ENCODE measurements around the gene OR1E2. TPM values are rescaled to one million over a fixed set of nuclear protein-coding genes. Genes with fewer than 3 reads are reported as not detected.

OR1E2 gene, protein sequence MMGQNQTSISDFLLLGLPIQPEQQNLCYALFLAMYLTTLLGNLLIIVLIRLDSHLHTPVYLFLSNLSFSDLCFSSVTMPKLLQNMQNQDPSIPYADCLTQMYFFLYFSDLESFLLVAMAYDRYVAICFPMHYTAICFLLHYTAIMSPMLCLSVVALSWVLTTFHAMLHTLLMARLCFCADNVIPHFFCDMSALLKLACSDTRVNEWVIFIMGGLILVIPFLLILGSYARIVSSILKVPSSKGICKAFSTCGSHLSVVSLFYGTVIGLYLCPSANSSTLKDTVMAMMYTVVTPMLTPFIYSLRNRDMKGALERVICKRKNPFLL
- not detected in 2 replicates for total RNA-seq (ENCODE audit: low replicate concordance)

DNA sequence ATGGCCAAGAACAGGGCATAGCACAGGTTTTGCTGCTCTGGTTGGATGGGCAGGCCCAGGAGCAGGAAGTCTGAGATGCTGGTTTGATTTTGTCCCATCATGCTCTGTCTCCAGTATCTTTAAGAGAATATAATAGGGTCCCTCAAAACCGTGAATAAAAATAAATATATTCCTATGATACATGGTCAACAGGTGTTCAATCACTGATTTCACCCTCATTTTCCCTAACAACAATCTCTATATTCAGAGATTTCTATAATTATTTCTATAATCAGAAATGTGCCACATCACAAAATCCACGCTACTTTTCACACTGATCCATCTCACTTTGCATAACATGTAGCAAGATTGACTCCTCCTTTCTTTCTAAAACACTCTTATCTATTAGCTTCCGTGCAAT lies at the start of gene OR1E2:
TSS of gene OR1E2 (minus strand) at position 101 of the 400 bp plus-strand sequence. CDS start at position 101, 0 bp downstream.

DNA sequence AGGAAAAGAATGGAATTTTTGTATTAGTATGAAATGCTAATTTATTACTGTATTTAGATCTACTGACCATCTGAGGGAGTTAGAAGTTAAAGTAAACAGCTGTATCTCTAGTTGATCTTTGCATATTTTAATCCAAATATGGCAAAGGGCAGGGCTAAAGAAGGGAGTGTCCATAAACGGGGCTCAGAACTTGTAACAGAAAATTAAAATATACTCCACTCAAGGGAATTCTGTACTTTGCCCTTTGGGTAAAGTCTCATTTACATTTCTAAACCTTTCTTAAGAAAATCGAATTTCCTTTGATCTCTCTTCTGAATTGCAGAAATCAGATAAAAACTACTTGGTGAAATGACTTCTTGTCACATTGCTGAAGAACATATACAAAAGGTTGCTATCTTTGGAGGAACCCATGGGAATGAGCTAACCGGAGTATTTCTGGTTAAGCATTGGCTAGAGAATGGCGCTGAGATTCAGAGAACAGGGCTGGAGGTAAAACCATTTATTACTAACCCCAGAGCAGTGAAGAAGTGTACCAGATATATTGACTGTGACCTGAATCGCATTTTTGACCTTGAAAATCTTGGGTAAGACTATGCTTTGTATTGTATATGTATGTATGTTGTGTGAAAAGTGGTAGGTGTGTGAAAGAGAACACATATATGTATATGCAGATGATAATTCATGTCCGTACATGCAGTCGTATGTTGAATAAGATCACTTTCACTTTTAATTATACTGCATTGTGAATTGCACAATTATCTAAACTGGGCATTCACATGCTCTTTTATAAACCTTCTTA lies 42.4 kb upstream of the OR1E2 start, which contains the start of gene ASPA:
TSS of gene ASPA (plus strand) at position 186 of the 799 bp plus-strand sequence. CDS start at position 349, 163 bp downstream.

DNA sequence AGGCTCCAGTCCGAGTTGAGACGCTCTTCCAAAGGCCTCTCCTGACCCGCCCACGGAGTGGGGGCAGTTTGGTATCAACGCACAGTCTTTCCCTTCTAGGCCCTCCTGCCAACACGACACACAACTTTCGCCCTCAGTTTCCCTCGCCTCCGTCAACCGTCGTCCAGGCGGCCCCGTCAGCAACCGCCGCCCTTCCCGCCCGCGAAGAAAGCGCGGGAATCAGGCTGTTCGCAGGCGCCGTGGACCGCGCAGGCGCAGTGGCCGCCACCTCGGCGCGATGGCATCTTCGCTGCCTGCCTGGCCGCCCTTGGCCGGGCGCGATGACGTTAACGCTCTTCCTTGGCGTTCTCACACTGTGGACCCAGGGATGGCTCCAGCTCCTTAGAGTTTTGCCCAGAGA lies 38.0 kb upstream of the OR1E2 start, which contains the start of gene SPATA22:
TSS of gene SPATA22 (minus strand) at position 221 of the 400 bp plus-strand sequence. CDS start 2,494 bp downstream, outside the sequence.

DNA sequence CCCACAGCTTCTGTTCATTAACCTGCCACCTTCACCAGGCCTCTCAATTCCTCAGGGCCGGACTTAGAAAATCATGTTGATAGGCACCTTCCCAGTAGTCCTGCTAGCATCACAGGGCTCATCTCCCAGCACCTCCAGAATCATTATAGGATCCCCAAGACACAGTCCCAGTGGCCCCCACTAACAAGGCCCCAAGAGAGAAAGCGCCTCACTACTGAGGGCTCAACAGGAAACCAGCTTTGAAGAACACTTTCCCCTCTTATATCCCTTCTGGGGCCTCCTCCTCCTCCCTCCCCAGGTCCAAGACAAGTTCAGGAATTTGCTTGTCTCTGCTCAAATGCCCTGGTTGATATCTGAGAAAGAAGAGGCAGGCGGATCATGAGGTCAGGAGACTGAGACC lies 22.6 kb downstream of the OR1E2 start, which contains the start of gene OR3A3:
TSS of gene OR3A3 (plus strand) at position 301 of the 400 bp plus-strand sequence.

DNA sequence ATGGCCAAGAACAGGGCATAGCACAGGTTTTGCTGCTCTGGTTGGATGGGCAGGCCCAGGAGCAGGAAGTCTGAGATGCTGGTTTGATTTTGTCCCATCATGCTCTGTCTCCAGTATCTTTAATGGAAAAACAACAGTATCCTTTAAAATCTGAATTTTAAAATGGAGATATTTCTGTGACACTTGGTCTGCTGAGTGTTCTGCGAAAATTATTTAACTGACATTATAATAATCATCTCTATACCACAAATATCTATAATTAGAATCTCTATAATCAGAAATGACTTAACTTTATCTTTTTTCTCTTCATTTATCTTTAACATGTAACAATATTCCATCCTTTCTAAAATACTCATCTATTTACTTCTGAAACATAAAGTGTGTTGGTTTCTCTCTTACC lies 35.3 kb downstream of the OR1E2 start, which contains the start of gene OR1E1:
TSS of gene OR1E1 (minus strand) at position 101 of the 400 bp plus-strand sequence. CDS start at position 101, 0 bp downstream.

DNA sequence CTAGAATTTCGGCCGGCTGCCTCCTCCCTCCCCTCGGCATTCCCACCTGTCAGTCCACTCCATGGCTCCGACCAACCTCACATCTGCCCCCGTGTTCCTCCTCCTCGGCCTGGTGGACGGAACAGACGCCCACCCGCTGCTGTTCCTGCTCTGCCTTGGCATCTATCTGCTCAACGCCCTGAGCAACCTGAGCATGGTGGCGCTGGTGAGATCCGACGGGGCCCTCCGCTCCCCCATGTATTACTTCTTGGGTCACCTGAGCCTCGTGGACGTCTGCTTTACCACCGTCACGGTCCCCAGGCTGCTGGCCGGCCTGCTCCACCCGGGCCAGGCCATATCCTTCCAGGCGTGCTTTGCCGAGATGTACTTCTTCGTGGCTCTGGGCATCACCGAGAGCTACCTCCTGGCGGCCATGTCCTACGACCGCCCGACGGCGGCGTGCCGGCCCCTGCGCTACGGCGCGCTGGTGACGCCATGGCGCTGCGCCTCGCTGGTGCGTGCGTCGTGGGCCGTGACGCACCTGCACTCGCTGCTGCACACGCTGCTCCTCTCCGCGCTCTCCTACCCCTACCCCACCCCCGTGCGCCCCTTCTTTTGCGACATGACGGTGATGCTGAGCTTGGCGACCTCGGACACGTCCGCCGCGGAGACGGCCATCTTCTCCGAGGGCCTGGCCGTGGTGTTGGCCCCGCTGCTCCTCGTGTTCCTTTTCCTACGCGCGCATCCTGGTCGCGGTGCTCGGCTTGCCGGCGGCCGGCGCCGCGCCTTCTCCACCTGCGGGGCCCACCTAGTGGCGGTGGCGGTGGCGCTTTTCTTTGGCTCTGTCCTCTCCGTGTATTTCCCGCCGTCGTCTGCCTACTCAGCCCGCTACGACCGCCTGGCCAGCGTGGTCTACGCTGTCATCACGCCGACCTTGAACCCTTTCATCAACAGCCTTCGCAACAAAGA lies 47.5 kb downstream of the OR1E2 start, which contains the start of gene OR3A2:
TSS of gene OR3A2 (minus strand) at position 440 of the 948 bp plus-strand sequence.

Other genes with a start within 250 kb of the OR1E2 start
- gene OR1A2, start 236.3 kb downstream of the OR1E2 start, total RNA-seq (ENCODE audit: low replicate concordance) = not detected in 2 replicates
- gene OR1A1, start 226.2 kb downstream of the OR1E2 start, total RNA-seq (ENCODE audit: low replicate concordance) = not detected in 2 replicates
- gene OR3A1, start 135.5 kb downstream of the OR1E2 start, total RNA-seq (ENCODE audit: low replicate concordance) = not detected in 2 replicates
- gene OR3A2, start 47.5 kb downstream of the OR1E2 start, total RNA-seq (ENCODE audit: low replicate concordance) = not detected in 2 replicates
- not detected in 2 replicates for gene OR1E1, start 35.4 kb downstream of the OR1E2 start, total RNA-seq (ENCODE audit: low replicate concordance)
- not detected in 2 replicates for gene OR3A3, start 22.5 kb downstream of the OR1E2 start, total RNA-seq (ENCODE audit: low replicate concordance)
- gene SPATA22, start 38.0 kb upstream of the OR1E2 start, total RNA-seq (ENCODE audit: low replicate concordance) = not detected in 2 replicates
- 2.9 TPM in 1 of 2 replicates, not detected in the other for gene ASPA, start 42.2 kb upstream of the OR1E2 start, total RNA-seq (ENCODE audit: low replicate concordance)
- 0.23 and 1.8 TPM in 2 replicates for gene TRPV3, start 124.0 kb upstream of the OR1E2 start, total RNA-seq (ENCODE audit: low replicate concordance)
- gene TRPV1, start 175.6 kb upstream of the OR1E2 start, total RNA-seq (ENCODE audit: low replicate concordance) = 0.60 and 1.8 TPM in 2 replicates
- 10.4 and 11.6 TPM in 2 replicates for gene SHPK, start 202.4 kb upstream of the OR1E2 start, total RNA-seq (ENCODE audit: low replicate concordance)
- gene CTNS, start 202.9 kb upstream of the OR1E2 start, total RNA-seq (ENCODE audit: low replicate concordance) = 14.7 and 18.4 TPM in 2 replicates
- 81.9 and 210 TPM in 2 replicates for gene TAX1BP3, start 234.7 kb upstream of the OR1E2 start, total RNA-seq (ENCODE audit: low replicate concordance)
- 4.9 and 18.9 TPM in 2 replicates for gene EMC6, start 235.0 kb upstream of the OR1E2 start, total RNA-seq (ENCODE audit: low replicate concordance)

Measured in smooth muscle cell of the coronary artery (primary cell).